Panc1 (cell line): ENCODE data around the gene SGF29. TPM values are rescaled to one million over a fixed set of nuclear protein-coding genes. Genes with fewer than 3 reads are reported as not detected.
A peak's percentile ranks its signal among the peaks of the same experiment; 100 is the strongest.

Experiments
- ATAC-seq: fragments of 200-7000 bp; cut with Tn5 transposase; 2 replicates; pipeline ENCODE4 v1.9.1; 2020; ENCODE audit warnings: mild to moderate bottlenecking, moderate library complexity
- BruUV-seq: library from RNA; stranded (reverse); fragments of 400-500 nt; replicated peaks from 2 replicates; lab custom pipeline; 2021; lab: Mats Ljungman, UMichigan
- CTCF ChIA-PET: fragments of 300-600 bp; sonication (Branson Sonifier 250); formaldehyde crosslinking; loops from one replicate; lab custom pipeline; 2022; ENCODE audit warnings: antibody characterized with exemption; lab: Charles Lee
- POLR2A ChIA-PET: fragments of 300-600 bp; sonication (Branson Sonifier 250); formaldehyde crosslinking; loops from one replicate; lab custom pipeline; 2022; ENCODE audit warnings: antibody characterized with exemption; lab: Charles Lee
- DNase-seq: peaks from one replicate; pipeline ENCODE4 v3.0.0-alpha.2; 2010; ENCODE audit warnings: low read depth, low spot score
- H3K27ac ChIP-seq: 2 replicates; pipeline ENCODE4 v1.5.1; 2011; ENCODE audit warnings: mild to moderate bottlenecking, low read length, inconsistent platforms
- H3K27me3 ChIP-seq: fragments of 200-500 bp; sonication (Bioruptor generic); 2 replicates; pipeline ENCODE4 v1.6.0; 2014; ENCODE audit warnings: low read length, inconsistent platforms; ENCODE audit not compliant: control insufficient read depth, insufficient read depth
- H3K36me3 ChIP-seq: fragments of 200-500 bp; sonication (Bioruptor generic); 2 replicates; pipeline ENCODE4 v1.5.1; 2014; ENCODE audit warnings: inconsistent platforms, mild to moderate bottlenecking, low read length, moderate library complexity; ENCODE audit not compliant: control insufficient read depth, insufficient read depth
- H3K4me1 ChIP-seq: 2 replicates; pipeline ENCODE4 v1.5.1; 2011; ENCODE audit warnings: inconsistent platforms, mild to moderate bottlenecking, low read length, moderate library complexity; ENCODE audit not compliant: control insufficient read depth, insufficient read depth
- H3K4me3 ChIP-seq, 2 experiments: 2 replicates each; pipeline ENCODE4 v1.5.1; 2011 to 2012; ENCODE audit warnings: low read depth in 2 of 2, low read length in 2 of 2, mild to moderate bottlenecking in 2 of 2, inconsistent platforms in 1 of 2, moderate library complexity in 1 of 2
- H3K9me3 ChIP-seq: fragments of 200-500 bp; sonication (Bioruptor generic); 2 replicates; pipeline ENCODE4 v1.5.1; 2014; ENCODE audit warnings: low read depth, mild to moderate bottlenecking, inconsistent platforms, low read length, moderate library complexity; ENCODE audit not compliant: control insufficient read depth, insufficient read depth
- POLR2AphosphoS5 ChIP-seq: IDR thresholded peaks from 2 replicates; pipeline ENCODE4 v1.6.1; 2012; ENCODE audit warnings: mild to moderate bottlenecking, low read depth, low read length, moderate library complexity
- SIN3A ChIP-seq: IDR thresholded peaks from 2 replicates; pipeline ENCODE4 v1.6.1; 2012; ENCODE audit warnings: low read depth, mild to moderate bottlenecking, low read length, moderate library complexity, borderline replicate concordance; ENCODE audit not compliant: insufficient read depth
- TCF7L2 ChIP-seq: IDR thresholded peaks from 2 replicates; pipeline ENCODE4 v1.6.1; 2011; ENCODE audit warnings: mild to moderate bottlenecking, low read depth, low read length, inconsistent platforms
- in situ Hi-C: cut with HindIII; loops from 2 replicates; pipeline ENCODE4 v1.10.0; 2016; ENCODE audit warnings: low sequenced_read_pairs, low pct_unique_long_range_greater_than_20kb
- intact Hi-C: fragments of 100-400 bp; cut with micrococcal nuclease; formaldehyde crosslinking; loops from one replicate; pipeline ENCODE4 v1.10.0; 2022; ENCODE audit not compliant: unreplicated experiment
- total RNA-seq: library from RNA; stranded (reverse); gene quantifications from one replicate; pipeline ENCODE4 v1.2.1, GENCODE V29; 2021; ENCODE audit not compliant: unreplicated experiment
- TF ChIP-seq, protein P1 (sequence below): fragments of 450-650 bp; IDR thresholded peaks from 2 replicates; pipeline ENCODE4 v1.5.1; 2017; ENCODE audit warnings: mild to moderate bottlenecking
- TF ChIP-seq, protein P2 (sequence below), 2 experiments: IDR thresholded peaks; 2 replicates each; pipeline ENCODE4 v1.6.1; 2011 to 2012; ENCODE audit warnings: low read depth in 2 of 2, control low read depth in 1 of 2, low read length in 1 of 2, mild to moderate bottlenecking in 1 of 2, moderate library complexity in 1 of 2; ENCODE audit not compliant: insufficient read depth in 1 of 2

Gene SGF29
- total RNA-seq, 1 experiment from 2014 or later, result 29.5 TPM

DNA sequence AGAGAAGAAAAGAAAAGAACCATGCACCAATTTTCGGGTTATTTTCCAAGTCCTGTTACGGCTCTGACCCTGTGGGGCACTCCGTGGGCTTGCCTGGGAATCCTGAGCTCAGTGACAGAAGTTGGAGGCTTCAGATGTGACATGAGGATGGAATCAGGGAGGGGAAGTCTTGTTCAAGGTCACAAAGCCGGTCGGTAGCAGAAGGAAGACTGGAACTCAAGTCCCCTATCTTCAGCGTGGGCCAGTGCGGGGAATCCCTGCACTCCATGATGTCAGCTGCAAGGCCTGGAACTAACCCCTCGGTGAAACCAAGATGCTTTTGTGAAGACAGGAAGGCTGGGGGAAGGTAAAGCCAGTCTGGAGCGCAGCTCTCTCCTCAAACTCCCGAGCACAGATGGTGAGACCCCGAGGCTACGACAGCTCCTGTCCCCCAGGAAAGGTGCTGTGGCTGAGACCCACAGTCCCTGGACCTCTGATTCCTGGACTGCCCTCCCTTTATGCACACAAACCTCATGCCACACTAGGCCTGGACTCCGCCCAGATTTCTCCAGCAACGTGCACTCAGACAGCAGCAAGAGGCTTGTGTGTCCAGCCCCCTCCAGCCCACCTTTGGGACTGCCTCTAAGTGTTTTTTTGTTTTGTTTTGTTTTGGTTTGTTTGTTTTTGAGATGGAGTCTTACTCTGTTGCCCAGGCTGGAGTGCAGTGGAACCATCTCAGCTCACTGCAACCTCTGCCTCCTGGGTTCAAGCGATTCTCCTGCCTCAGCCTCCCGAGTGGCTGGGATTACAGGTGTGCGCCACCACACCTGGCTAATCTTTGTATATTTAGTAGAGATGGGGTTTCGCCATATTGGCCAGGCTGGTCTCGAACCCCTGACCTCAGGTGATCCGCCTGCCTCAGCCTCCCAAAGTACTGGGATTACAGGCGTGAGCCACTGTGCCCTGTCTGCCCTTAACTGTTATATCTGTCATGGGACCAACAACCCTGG, 41.6 kb upstream of the SGF29 start:
- Histone ChIP-seq H3K27ac (no peak overlapping the region), H3K4me3 (no peak overlapping the region), H3K9me3 (no peaks in the 10 kb centered on the region), H3K36me3 (no peaks in the 10 kb centered on the region), H3K27me3 (no peaks in the 10 kb centered on the region), H3K4me1 (no peaks in the 10 kb centered on the region)
- in situ Hi-C loops (no loop called here), intact Hi-C loops (no loop called here)
- ATAC-seq (no peak), DNase-seq (no peak)
- CTCF ChIA-PET, result no interaction called here
- POLR2A ChIA-PET, result interaction anchor here (0.5 kb wide), 1 partner anchor 38 kb away, joined by 3 read pairs; no protein-coding TSS in a partner anchor
- BruUV-seq, result no TSS peak
- TF ChIP-seq, protein P1, sequence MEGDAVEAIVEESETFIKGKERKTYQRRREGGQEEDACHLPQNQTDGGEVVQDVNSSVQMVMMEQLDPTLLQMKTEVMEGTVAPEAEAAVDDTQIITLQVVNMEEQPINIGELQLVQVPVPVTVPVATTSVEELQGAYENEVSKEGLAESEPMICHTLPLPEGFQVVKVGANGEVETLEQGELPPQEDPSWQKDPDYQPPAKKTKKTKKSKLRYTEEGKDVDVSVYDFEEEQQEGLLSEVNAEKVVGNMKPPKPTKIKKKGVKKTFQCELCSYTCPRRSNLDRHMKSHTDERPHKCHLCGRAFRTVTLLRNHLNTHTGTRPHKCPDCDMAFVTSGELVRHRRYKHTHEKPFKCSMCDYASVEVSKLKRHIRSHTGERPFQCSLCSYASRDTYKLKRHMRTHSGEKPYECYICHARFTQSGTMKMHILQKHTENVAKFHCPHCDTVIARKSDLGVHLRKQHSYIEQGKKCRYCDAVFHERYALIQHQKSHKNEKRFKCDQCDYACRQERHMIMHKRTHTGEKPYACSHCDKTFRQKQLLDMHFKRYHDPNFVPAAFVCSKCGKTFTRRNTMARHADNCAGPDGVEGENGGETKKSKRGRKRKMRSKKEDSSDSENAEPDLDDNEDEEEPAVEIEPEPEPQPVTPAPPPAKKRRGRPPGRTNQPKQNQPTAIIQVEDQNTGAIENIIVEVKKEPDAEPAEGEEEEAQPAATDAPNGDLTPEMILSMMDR, result no peak

DNA sequence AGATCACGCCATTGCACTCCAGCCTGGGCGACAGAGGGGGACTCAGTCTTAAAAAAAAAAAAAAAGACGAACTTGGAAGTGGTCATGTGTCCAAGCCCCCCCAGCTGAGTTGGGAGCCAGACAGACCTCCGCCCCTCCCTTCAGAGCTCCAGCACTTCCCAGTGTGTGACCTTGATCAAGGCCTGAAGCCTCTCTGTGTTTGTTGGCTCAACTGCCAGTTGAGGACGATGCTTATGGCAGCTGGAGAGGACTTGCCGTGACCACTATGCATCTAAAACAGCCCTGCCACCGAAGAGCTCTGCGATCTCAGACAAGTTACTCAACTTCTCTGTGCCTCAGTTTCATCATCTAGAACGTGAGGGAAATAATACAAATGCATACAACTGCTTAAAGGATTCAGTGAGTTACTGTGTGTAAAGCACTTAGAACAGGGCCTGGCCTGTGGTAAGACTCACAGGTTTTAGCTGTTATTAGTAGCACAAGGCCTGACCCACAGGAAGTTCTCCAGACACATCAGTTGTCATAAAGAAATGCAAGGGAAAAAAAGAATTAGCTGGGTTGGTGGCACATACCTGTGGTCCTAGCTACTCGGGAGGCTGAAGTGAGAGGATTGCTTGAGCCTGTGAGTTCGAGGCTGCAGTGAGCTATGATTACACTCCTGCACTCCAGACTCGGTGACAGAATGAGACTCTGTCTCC, 40.1 kb upstream of the SGF29 start:
- Histone ChIP-seq H3K9me3 (no peaks in the 10 kb centered on the region), H3K4me3 (no peak overlapping the region), H3K27ac (no peak overlapping the region), H3K4me1 (no peaks in the 10 kb centered on the region), H3K27me3 (no peaks in the 10 kb centered on the region), H3K36me3 (no peaks in the 10 kb centered on the region)
- ChIA-PET CTCF (no interaction called here), POLR2A (interaction anchor here (0.6 kb wide), 1 partner anchor 22 kb away, joined by 4 read pairs; no protein-coding TSS in a partner anchor)
- no TSS peak for BruUV-seq
- intact Hi-C loops (no loop called here), in situ Hi-C loops (no loop called here)
- ATAC-seq (peak; percentile 51), DNase-seq (no peak)
- TF ChIP-seq SIN3A (no peak), POLR2AphosphoS5 (no peak), TCF7L2 (no peak)
- TF ChIP-seq, protein P2, sequence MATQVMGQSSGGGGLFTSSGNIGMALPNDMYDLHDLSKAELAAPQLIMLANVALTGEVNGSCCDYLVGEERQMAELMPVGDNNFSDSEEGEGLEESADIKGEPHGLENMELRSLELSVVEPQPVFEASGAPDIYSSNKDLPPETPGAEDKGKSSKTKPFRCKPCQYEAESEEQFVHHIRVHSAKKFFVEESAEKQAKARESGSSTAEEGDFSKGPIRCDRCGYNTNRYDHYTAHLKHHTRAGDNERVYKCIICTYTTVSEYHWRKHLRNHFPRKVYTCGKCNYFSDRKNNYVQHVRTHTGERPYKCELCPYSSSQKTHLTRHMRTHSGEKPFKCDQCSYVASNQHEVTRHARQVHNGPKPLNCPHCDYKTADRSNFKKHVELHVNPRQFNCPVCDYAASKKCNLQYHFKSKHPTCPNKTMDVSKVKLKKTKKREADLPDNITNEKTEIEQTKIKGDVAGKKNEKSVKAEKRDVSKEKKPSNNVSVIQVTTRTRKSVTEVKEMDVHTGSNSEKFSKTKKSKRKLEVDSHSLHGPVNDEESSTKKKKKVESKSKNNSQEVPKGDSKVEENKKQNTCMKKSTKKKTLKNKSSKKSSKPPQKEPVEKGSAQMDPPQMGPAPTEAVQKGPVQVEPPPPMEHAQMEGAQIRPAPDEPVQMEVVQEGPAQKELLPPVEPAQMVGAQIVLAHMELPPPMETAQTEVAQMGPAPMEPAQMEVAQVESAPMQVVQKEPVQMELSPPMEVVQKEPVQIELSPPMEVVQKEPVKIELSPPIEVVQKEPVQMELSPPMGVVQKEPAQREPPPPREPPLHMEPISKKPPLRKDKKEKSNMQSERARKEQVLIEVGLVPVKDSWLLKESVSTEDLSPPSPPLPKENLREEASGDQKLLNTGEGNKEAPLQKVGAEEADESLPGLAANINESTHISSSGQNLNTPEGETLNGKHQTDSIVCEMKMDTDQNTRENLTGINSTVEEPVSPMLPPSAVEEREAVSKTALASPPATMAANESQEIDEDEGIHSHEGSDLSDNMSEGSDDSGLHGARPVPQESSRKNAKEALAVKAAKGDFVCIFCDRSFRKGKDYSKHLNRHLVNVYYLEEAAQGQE (IDR thresholded peaks at IDR 0.05; ENCODE audit: insufficient read depth in 1 of 2, low read depth in 2 of 2, low read length in 1 of 2), result no peak
- TF ChIP-seq, protein P1, result no peak
